WERI-Rb-1 (cell line): ENCODE results near the gene BCAR3.
"Not testable (repeated sequence)": the region's sequence is repeated elsewhere in the genome, so short reads cannot be mapped to it uniquely, and the experiment has no call there.

Source experiments
- DNase-seq: peaks from one replicate; pipeline ENCODE4 v3.0.0-alpha.2; 2020
- H3K27ac ChIP-seq: fragments of 250-450 bp; sonication (Bioruptor Pico); 2 replicates; pipeline ENCODE4 v1.5.1; 2020; ENCODE audit warnings: mild to moderate bottlenecking, moderate library complexity
- H3K27me3 ChIP-seq: fragments of 250-450 bp; sonication (Bioruptor Pico); 2 replicates; pipeline ENCODE4 v1.5.1; 2021; ENCODE audit warnings: mild to moderate bottlenecking, low read depth, moderate library complexity; ENCODE audit not compliant: insufficient read depth, severe bottlenecking
- H3K36me3 ChIP-seq: fragments of 250-450 bp; sonication (Bioruptor Pico); 2 replicates; pipeline ENCODE4 v1.5.1; 2020; ENCODE audit warnings: mild to moderate bottlenecking, moderate library complexity
- H3K4me3 ChIP-seq: 2 replicates; pipeline ENCODE4 v1.5.1; 2011; ENCODE audit warnings: low read depth, mild to moderate bottlenecking, control low read depth, low read length
- H3K9me3 ChIP-seq: fragments of 250-450 bp; sonication (Bioruptor Pico); 2 replicates; pipeline ENCODE4 v1.5.1; 2021; ENCODE audit warnings: mild to moderate bottlenecking, moderate library complexity; ENCODE audit not compliant: severe bottlenecking
- TF ChIP-seq, protein P1 (sequence below): IDR thresholded peaks from 2 replicates; pipeline ENCODE4 v1.5.1; 2011; ENCODE audit warnings: low read depth, mild to moderate bottlenecking, control low read depth, inconsistent platforms, low read length

BCAR3 gene

DNA sequence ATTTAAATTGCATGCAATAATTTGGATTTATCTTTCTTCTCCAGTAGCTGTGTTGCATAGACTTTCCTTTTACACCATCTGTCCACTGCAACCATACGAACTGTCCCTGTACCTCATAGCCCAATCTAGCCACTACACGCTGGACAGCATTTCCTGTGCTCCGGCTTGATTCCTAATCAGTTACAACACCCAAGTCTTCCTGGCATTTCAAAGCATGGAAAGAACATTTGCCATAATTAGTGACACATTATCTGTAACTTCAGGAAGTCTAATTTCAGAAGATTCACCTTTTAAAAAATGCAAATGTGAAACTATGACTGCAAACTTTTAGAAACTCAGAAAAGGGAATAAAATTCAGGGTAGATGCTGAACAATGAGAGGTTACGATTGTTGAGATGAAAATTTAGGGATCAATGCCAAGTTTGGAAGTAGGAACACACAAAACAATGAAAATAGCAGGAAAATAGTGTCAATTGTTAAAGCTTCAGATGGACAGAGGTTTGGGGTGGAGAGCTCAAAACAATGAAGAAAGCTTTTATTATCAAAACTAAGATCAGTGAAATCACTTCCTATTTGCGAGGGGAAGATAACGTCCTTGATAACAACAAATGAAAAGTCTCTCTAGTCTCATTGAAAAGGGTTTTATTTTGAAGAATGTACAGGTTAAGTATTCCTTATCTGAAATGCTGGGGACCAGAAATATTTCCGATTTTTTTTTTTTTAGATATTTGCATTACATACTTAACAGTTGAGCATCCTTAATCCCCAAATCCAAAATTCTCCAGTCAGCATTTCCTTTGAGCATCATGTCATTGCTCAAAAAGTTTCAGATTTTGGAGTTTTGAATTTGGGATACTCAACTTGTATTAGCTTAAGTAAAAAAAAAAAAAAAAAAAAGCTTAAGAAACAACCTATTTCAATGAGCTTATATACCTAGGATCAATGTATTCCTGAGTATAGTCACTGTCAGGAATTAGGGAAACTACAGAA is 126.5 kb downstream of the BCAR3 start:
- Histone ChIP-seq H3K9me3 (no peaks in the 10 kb centered on the region), H3K4me3 (no peak overlapping the region), H3K27ac (no peak overlapping the region), H3K27me3 (no peaks in the 10 kb centered on the region), H3K36me3 (peaks cover 20% of the 10 kb centered on the region)
- TF ChIP-seq, protein P1, sequence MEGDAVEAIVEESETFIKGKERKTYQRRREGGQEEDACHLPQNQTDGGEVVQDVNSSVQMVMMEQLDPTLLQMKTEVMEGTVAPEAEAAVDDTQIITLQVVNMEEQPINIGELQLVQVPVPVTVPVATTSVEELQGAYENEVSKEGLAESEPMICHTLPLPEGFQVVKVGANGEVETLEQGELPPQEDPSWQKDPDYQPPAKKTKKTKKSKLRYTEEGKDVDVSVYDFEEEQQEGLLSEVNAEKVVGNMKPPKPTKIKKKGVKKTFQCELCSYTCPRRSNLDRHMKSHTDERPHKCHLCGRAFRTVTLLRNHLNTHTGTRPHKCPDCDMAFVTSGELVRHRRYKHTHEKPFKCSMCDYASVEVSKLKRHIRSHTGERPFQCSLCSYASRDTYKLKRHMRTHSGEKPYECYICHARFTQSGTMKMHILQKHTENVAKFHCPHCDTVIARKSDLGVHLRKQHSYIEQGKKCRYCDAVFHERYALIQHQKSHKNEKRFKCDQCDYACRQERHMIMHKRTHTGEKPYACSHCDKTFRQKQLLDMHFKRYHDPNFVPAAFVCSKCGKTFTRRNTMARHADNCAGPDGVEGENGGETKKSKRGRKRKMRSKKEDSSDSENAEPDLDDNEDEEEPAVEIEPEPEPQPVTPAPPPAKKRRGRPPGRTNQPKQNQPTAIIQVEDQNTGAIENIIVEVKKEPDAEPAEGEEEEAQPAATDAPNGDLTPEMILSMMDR, result no peak
- no peak for DNase-seq

DNA sequence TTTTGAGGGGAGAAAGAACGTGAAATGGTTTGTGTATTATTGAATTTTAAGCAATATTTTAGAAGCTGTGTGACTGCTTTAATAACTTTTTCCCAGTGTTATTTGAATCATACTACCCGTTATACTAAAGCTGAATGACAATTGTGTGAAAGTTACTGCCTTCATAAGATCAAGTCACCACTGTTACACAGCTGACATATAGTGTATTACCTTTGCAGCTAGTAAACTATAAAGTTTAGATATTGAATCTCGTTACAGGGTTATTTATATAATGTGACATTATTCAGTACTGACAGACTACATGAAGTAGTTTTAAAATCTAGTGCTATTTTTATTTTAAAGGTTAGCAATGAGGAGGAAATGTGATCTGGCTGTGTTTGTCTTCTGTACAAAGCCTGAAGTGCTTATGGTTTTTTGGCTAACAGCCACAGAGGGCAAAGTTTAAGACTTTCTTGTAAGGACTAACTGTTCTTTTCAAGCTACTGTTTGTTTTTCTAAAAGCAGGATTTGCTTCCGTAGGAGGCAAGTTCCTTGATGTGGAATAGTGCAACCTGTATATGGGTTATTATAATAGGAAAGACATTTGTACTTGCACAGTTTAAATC is 127.6 kb downstream of the BCAR3 start:
- DNase-seq, H3K9me3 ChIP-seq, H3K4me3 ChIP-seq, H3K27ac ChIP-seq, H3K27me3 ChIP-seq: not testable (repeated sequence)
- H3K36me3 ChIP-seq, result peaks cover 32% of the 10 kb centered on the region

DNA sequence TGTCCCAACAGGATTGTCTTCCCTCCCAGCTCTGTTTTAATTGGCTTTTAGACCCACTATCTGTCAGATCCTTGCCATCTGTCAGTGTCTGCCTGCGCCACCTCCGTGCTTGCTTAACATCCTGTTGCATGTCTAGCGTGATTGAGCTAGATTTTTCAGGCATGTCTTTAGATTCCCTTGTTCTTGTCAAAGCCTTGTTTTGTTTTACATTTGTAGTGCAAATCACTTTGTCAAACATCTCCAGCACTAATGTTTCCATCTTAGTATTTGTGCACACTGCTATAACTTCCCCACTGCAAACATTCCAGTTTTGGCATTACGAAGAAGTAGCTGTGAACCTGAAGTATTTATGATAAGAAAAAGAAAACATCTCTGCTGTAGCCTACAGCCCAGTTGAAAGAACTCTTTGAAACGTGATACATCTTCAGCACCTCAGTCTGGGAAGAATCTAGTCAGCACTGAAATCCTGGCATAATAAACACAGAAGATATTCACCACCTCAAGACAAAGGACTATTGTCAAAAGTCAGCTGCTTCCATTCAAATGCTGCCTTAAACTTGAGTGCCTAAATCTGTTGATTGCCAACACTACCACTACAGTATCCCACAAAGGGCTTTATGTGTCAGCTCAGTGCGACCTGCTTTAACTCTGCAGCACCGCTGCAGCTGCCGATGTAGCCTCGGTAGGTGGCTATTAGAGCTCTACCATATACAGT is 128.7 kb downstream of the BCAR3 start:
- TF ChIP-seq, protein P1, result no peak
- no peak overlapping the region for H3K4me3 ChIP-seq
- no peaks in the 10 kb centered on the region for H3K9me3 ChIP-seq
- no peaks in the 10 kb centered on the region for H3K27me3 ChIP-seq
- H3K36me3 ChIP-seq, result peaks cover 39% of the 10 kb centered on the region
- no peak overlapping the region; the same call in 1 of the 2 replicates for H3K27ac ChIP-seq
- peak; percentile 50 for DNase-seq

DNA sequence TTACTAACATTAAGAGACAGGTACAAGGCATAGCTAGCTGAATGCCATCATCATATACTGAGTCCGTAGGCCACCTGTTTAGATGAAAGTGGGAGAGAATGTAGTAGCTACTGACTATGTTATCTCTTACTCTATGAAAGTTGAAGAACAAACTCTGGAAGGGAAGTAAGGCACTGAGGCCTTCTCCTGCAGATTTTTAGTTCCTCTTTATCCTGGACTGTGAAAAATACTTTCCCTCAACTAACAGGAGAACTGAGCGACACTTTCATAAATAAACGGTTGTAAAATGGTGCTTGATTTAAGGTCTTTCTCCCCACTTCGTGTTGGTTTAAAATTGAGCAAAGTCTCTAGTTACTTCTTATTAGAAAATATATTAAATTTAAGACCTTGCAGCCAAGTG is 131.8 kb downstream of the BCAR3 start:
- H3K27me3 ChIP-seq, result no peaks in the 10 kb centered on the region
- no peak for DNase-seq
- H3K9me3 ChIP-seq, result no peaks in the 10 kb centered on the region
- H3K4me3 ChIP-seq, result no peak overlapping the region
- TF ChIP-seq, protein P1, result no peak
- H3K27ac ChIP-seq, result no peak overlapping the region
- H3K36me3 ChIP-seq, result peaks cover 55% of the 10 kb centered on the region

DNA sequence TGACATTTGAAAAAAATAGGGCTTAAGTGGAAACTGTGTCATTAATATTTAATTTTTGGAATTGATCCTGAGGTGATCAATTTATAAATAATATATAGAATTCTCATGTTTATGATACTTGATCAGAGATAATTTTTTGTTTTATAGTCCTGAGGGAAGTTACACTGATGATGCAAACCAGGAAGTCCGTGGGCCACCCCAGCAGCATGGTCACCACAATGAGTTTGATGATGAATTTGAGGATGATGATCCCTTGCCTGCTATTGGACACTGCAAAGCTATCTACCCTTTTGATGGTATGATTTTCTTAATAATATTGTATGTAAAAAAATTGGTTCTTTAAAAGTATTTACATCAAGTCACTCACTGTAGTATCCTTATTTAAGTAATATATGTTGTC is 132.5 kb downstream of the BCAR3 start:
- Histone ChIP-seq H3K4me3 (no peak overlapping the region), H3K9me3 (no peaks in the 10 kb centered on the region), H3K27ac (no peak overlapping the region), H3K27me3 (no peaks in the 10 kb centered on the region), H3K36me3 (peaks cover 55% of the 10 kb centered on the region)
- TF ChIP-seq, protein P1, result no peak
- DNase-seq, result no peak
